ENCODE results near the gene HYAL2. TPM values are rescaled to one million over a fixed set of nuclear protein-coding genes. Genes with fewer than 3 reads are reported as not detected.
A peak's percentile ranks its signal among the peaks of the same experiment; 100 is the strongest.

HYAL2 gene
- total and polyA plus RNA-seq, 4 donors: 19.5 to 57.6 (median 33.2) TPM

GRCh38 chr3:50275141-50275995 is 47.2 kb downstream of the HYAL2 start:
- DNase-seq (ENCODE audit: low spot score): no peak
- H3K4me1 ChIP-seq (ENCODE audit: control insufficient read depth in 4 of 4, insufficient read depth in 4 of 4, low read length in 3 of 4): peaks cover 3 to 41% (median 19%) of the 10 kb centered on the region in 4 donors
- H3K36me3 ChIP-seq (ENCODE audit: control insufficient read depth in 4 of 4, insufficient read depth in 3 of 4, low read depth in 1 of 4, low read length in 3 of 4): no peaks in the 10 kb centered on the region
- no peak for TF ChIP-seq YY1 (IDR thresholded peaks at IDR 0.05)
- TF ChIP-seq JUND (IDR thresholded peaks at IDR 0.05): no peak
- TF ChIP-seq FOXA1 (IDR thresholded peaks at IDR 0.05): no peak
- no peak for TF ChIP-seq SP1 (IDR thresholded peaks at IDR 0.05)
- no peak for TF ChIP-seq TAF1 (conservative IDR thresholded peaks at IDR 0.05)
- no peak for TF ChIP-seq HNF4A (conservative IDR thresholded peaks at IDR 0.05)
- TF ChIP-seq RAD21 (IDR thresholded peaks at IDR 0.05): no peak
- TF ChIP-seq NR2F2 (IDR thresholded peaks at IDR 0.05): no peak
- no peak for TF ChIP-seq EGR1 (IDR thresholded peaks at IDR 0.05; ENCODE audit: low read depth in 2 of 2)
- H3K27me3 ChIP-seq (ENCODE audit: control insufficient read depth in 4 of 4, insufficient read depth in 4 of 4, low read length in 3 of 4): peaks cover 0 to 2% (median 0%) of the 10 kb centered on the region in 4 donors
- H3K4me3 ChIP-seq (ENCODE audit: low read depth in 1 of 3, low read length in 3 of 3): no peak overlapping the region
- H3K9ac ChIP-seq (ENCODE audit: low read depth in 1 of 2, low read length in 2 of 2): no peak overlapping the region
- WGBS: 22% methylated on average over 65 of the region's 65 CpGs
- no peaks in the 10 kb centered on the region for H3K9me3 ChIP-seq (ENCODE audit: control insufficient read depth in 4 of 4, low read length in 3 of 4)
- no peak overlapping the region for H3K27ac ChIP-seq (ENCODE audit: low read depth in 1 of 2, low read length in 2 of 2)

GRCh38 chr3:50274371-50275104 is 48.0 kb downstream of the HYAL2 start:
- Histone ChIP-seq H3K36me3 (ENCODE audit: control insufficient read depth in 4 of 4, insufficient read depth in 3 of 4, low read depth in 1 of 4, low read length in 3 of 4) (no peaks in the 10 kb centered on the region), H3K27ac (ENCODE audit: low read depth in 1 of 2, low read length in 2 of 2) (no peak overlapping the region), H3K9me3 (ENCODE audit: control insufficient read depth in 4 of 4, low read length in 3 of 4) (no peaks in the 10 kb centered on the region), H3K9ac (ENCODE audit: low read depth in 1 of 2, low read length in 2 of 2) (no peak overlapping the region), H3K4me3 (ENCODE audit: low read depth in 1 of 3, low read length in 3 of 3) (no peak overlapping the region), H3K27me3 (ENCODE audit: control insufficient read depth in 4 of 4, insufficient read depth in 4 of 4, low read length in 3 of 4) (peaks cover 0 to 2% (median 0%) of the 10 kb centered on the region in 4 donors), H3K4me1 (ENCODE audit: control insufficient read depth in 4 of 4, insufficient read depth in 4 of 4, low read length in 3 of 4) (peaks cover 3 to 41% (median 19%) of the 10 kb centered on the region in 4 donors)
- 17% methylated on average over 26 of the region's 26 CpGs for WGBS
- DNase-seq (ENCODE audit: low spot score): peak; percentile 81
- TF ChIP-seq RAD21 (IDR thresholded peaks at IDR 0.05): peak; percentile 70 to 74
- peak; percentile 60 for TF ChIP-seq CTCF (IDR thresholded peaks at IDR 0.05; ENCODE audit: low read depth, low read length, missing input control)
- peak in 1 of 2 donors; percentile 18 for TF ChIP-seq HNF4A (conservative IDR thresholded peaks at IDR 0.05)
- no peak for TF ChIP-seq YY1 (IDR thresholded peaks at IDR 0.05)

GRCh38 chr3:50273689-50274065 is 48.9 kb downstream of the HYAL2 start:
- H3K9ac ChIP-seq (ENCODE audit: low read depth in 1 of 2, low read length in 2 of 2): no peak overlapping the region

More at GRCh38 chr3:50273689-50274065, 48.9 kb downstream of the HYAL2 start:
- H3K27ac ChIP-seq (ENCODE audit: low read depth in 1 of 2, low read length in 2 of 2): no peak overlapping the region
- H3K9me3 ChIP-seq (ENCODE audit: control insufficient read depth in 4 of 4, low read length in 3 of 4): no peaks in the 10 kb centered on the region
- 38% methylated on average over 31 of the region's 31 CpGs for WGBS
- no peak for TF ChIP-seq TAF1 (conservative IDR thresholded peaks at IDR 0.05)
- no peak for TF ChIP-seq FOXA1 (IDR thresholded peaks at IDR 0.05)
- no peak for TF ChIP-seq NR2F2 (IDR thresholded peaks at IDR 0.05)
- H3K27me3 ChIP-seq (ENCODE audit: control insufficient read depth in 4 of 4, insufficient read depth in 4 of 4, low read length in 3 of 4): peaks cover 0 to 2% (median 0%) of the 10 kb centered on the region in 4 donors
- no peak for DNase-seq (ENCODE audit: low spot score)
- peaks cover 3 to 41% (median 19%) of the 10 kb centered on the region in 4 donors for H3K4me1 ChIP-seq (ENCODE audit: control insufficient read depth in 4 of 4, insufficient read depth in 4 of 4, low read length in 3 of 4)
- no peak overlapping the region for H3K4me3 ChIP-seq (ENCODE audit: low read depth in 1 of 3, low read length in 3 of 3)
- H3K36me3 ChIP-seq (ENCODE audit: control insufficient read depth in 4 of 4, insufficient read depth in 3 of 4, low read depth in 1 of 4, low read length in 3 of 4): no peaks in the 10 kb centered on the region

Data from liver (tissue), 9 donors.